ENCODE results near the gene KLHL40. TPM values are rescaled to one million over a fixed set of nuclear protein-coding genes. Genes with fewer than 3 reads are reported as not detected.

KLHL40 gene
- total RNA-seq, 4 donors from 2014 or later: 0.17 TPM; not detected in 3

DNA sequence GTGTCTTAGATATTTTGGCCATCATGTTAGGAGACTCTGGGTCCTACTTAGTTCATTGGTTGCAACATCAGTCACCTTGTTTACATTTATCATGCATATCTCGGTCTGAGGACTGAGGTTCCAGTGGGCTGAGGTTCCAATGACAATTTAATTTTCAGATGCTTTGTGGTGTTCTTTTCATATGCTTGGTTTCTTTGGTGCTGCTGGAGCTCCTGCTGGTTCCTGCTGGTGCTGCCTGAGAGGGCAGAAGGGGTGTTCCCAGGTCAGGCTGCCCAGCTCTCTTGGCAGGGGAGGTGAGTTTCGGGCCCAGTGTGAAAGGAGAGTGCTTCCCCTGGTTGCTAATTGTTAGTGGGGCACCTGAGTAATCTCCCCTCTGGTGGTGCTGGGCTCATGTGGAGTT is 6.9 kb upstream of the KLHL40 start:
- no peaks in the 10 kb centered on the region for H3K9me3 ChIP-seq
- H3K27me3 ChIP-seq: peaks cover 0 to 2% (median 0%) of the 10 kb centered on the region in 4 donors
- intact Hi-C loops (cut with DNase I): no loop called here
- H3K4me1 ChIP-seq: peaks cover 0 to 4% (median 3%) of the 10 kb centered on the region in 4 donors
- no peak for DNase-seq (ENCODE audit: extremely low spot score)
- H3K36me3 ChIP-seq: no peaks in the 10 kb centered on the region
- TF ChIP-seq EP300 (IDR thresholded peaks at IDR 0.05) (no peak), POLR2AphosphoS5 (IDR thresholded peaks at IDR 0.05) (no peak)
- 77% methylated on average over 2 of the region's 2 CpGs for WGBS
- H3K27ac ChIP-seq (replicated peaks in 1 of 4): no peak overlapping the region
- H3K4me3 ChIP-seq: no peak overlapping the region

DNA sequence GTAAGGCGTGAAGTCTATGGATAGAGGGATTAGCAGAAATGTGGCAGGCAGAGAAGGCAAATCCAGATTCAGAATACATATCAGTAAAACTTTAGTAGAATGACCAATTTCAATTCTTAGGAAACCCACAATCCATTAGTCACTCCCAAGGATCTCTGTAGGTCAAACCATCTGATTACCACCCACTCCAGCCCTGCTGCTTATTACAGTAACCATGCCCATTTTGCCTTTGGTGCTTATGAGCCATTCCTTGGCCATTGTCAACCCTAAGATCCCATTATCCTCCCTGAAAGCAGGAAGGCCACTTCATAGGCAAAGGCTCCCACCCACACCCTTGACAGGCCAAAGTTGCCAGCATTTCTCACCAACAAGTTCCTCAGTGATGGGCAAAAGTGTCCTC is 5.1 kb upstream of the KLHL40 start:
- H3K4me1 ChIP-seq: peaks cover 11 to 22% (median 21%) of the 10 kb centered on the region in 4 donors
- H3K27me3 ChIP-seq: peaks cover 0 to 4% (median 0%) of the 10 kb centered on the region in 4 donors
- intact Hi-C loops (cut with DNase I): no loop called here
- no peak overlapping the region for H3K27ac ChIP-seq (replicated peaks in 1 of 4)
- WGBS: 93% methylated on average over 1 of the region's 1 CpG
- H3K4me3 ChIP-seq: no peak overlapping the region
- TF ChIP-seq, protein P1, sequence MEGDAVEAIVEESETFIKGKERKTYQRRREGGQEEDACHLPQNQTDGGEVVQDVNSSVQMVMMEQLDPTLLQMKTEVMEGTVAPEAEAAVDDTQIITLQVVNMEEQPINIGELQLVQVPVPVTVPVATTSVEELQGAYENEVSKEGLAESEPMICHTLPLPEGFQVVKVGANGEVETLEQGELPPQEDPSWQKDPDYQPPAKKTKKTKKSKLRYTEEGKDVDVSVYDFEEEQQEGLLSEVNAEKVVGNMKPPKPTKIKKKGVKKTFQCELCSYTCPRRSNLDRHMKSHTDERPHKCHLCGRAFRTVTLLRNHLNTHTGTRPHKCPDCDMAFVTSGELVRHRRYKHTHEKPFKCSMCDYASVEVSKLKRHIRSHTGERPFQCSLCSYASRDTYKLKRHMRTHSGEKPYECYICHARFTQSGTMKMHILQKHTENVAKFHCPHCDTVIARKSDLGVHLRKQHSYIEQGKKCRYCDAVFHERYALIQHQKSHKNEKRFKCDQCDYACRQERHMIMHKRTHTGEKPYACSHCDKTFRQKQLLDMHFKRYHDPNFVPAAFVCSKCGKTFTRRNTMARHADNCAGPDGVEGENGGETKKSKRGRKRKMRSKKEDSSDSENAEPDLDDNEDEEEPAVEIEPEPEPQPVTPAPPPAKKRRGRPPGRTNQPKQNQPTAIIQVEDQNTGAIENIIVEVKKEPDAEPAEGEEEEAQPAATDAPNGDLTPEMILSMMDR (IDR thresholded peaks at IDR 0.05): no peak
- TF ChIP-seq POLR2AphosphoS5 (IDR thresholded peaks at IDR 0.05) (no peak), POLR2A (IDR thresholded peaks at IDR 0.05; ENCODE audit: low read depth) (no peak), EP300 (IDR thresholded peaks at IDR 0.05) (no peak)
- no peak for DNase-seq (ENCODE audit: extremely low spot score)
- H3K36me3 ChIP-seq: no peaks in the 10 kb centered on the region
- no peaks in the 10 kb centered on the region for H3K9me3 ChIP-seq

DNA sequence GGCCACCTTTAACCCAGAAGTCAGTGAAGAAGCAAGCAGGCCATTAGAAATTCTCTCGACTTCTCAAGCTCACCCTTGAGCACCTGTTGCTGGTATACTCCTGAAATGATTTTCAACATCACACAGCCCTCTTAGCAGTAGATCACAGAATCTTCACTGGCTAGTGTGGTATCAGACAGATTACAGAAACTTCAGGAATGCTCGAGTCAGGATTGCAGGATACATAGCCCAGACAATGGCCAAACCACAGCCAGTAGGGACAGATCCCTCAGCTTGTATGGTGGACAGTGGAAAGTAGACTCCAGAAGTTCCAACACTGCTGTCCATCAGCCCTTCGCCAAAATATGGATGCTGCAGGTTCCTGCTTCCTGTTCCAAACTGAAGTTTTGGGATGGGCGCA is 4.5 kb upstream of the KLHL40 start:
- WGBS: 86% methylated on average over 4 of the region's 4 CpGs
- H3K36me3 ChIP-seq: no peaks in the 10 kb centered on the region
- no peak overlapping the region for H3K4me3 ChIP-seq
- H3K27me3 ChIP-seq: peaks cover 0 to 7% (median 0%) of the 10 kb centered on the region in 4 donors
- intact Hi-C loops (cut with DNase I): no loop called here
- no peak overlapping the region for H3K27ac ChIP-seq (replicated peaks in 1 of 4)
- H3K9me3 ChIP-seq: no peaks in the 10 kb centered on the region
- TF ChIP-seq POLR2AphosphoS5 (IDR thresholded peaks at IDR 0.05) (no peak), EP300 (IDR thresholded peaks at IDR 0.05) (no peak), POLR2A (IDR thresholded peaks at IDR 0.05; ENCODE audit: low read depth) (no peak)
- TF ChIP-seq, protein P1 (IDR thresholded peaks at IDR 0.05): no peak
- H3K4me1 ChIP-seq: peaks cover 16 to 28% (median 27%) of the 10 kb centered on the region in 4 donors
- DNase-seq (ENCODE audit: extremely low spot score): no peak

DNA sequence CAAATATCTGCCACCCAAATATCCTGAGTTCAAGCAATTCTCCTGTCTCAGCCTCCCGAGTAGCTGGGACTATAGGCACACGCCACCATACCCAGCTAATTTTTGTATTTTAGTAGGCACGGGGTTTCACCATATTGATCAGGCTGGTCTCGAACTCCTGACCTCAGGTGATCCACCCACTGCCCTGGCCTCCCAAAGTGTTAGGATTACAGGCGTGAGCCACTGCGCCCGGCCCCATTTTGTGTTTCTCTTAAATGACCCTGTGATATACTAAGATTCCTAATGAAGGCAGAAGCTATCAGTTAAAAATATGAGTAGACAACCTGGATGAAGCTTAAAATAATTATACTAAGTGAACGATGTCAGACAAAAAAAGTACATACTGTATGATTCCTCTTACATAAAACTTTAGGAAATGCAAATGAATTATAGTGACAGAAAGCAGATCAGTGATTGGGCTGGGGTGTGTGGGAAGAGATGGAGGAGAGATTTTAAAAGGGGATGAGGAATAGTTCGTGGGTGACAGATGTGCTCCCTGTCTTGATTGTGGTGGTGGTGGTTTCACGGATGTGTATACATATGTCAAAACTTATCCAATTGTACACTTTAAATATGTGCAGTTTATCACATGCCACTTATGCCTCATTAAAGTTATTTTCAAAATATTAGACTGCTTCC is 3.8 kb upstream of the KLHL40 start:
- TF ChIP-seq POLR2AphosphoS5 (IDR thresholded peaks at IDR 0.05): no peak
- TF ChIP-seq EP300 (IDR thresholded peaks at IDR 0.05): no peak
- TF ChIP-seq, protein P1 (IDR thresholded peaks at IDR 0.05): no peak
- Histone ChIP-seq H3K4me1 (peaks cover 16 to 35% (median 32%) of the 10 kb centered on the region in 4 donors), H3K36me3 (no peaks in the 10 kb centered on the region), H3K9me3 (no peaks in the 10 kb centered on the region), H3K27ac (replicated peaks in 1 of 4) (no peak overlapping the region), H3K4me3 (no peak overlapping the region), H3K27me3 (peaks cover 0 to 14% (median 0%) of the 10 kb centered on the region in 4 donors)
- intact Hi-C loops (cut with DNase I): no loop called here
- DNase-seq (ENCODE audit: extremely low spot score): no peak
- 88% methylated on average over 10 of the region's 10 CpGs for WGBS

DNA sequence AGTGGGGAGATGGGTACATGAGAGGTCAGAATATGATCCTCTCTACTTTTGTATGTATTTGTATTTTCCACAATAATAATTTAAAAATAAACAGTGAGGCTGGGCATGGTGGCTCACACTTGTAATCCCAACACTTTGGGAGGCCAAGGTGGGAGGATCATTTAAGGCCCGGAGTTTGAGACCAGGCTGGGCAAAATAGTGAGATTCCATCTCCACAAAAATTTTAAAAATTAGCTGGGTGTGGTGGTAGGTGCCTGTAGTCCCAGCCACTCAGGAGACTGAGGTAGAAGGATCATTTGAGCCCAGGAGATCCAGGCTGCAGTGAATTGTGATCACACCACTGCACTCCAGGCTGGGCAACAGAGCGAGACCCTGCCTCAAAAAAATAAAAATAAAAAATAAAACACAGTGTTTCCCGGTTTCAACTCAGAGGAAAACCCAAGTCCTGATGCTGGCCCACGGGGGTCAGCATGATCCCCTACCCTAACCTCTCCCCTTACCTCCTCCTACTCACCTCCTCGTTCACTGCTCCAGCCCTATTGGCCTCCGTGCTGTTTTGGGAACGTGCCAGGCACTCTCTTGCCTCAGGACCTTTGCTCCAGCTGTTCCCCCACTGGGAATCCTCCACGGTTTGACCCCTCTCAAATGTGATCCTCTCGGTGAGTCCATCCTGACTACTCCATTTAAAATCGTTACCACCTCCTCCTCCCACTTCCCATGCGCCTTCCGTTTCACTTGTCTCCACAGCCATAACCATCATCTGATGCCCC is 2.9 kb upstream of the KLHL40 start:
- TF ChIP-seq POLR2A (IDR thresholded peaks at IDR 0.05; ENCODE audit: low read depth) (no peak), EP300 (IDR thresholded peaks at IDR 0.05) (no peak), POLR2AphosphoS5 (IDR thresholded peaks at IDR 0.05) (no peak)
- TF ChIP-seq, protein P1 (IDR thresholded peaks at IDR 0.05): no peak
- no peak for DNase-seq (ENCODE audit: extremely low spot score)
- H3K9me3 ChIP-seq: no peaks in the 10 kb centered on the region

More for the DNA sequence above, 2.9 kb upstream of the KLHL40 start:
- Histone ChIP-seq H3K36me3 (no peaks in the 10 kb centered on the region), H3K4me1 (peaks cover 16 to 38% (median 33%) of the 10 kb centered on the region in 4 donors), H3K4me3 (no peak overlapping the region), H3K27ac (replicated peaks in 1 of 4) (no peak overlapping the region), H3K27me3 (peaks cover 0 to 23% (median 0%) of the 10 kb centered on the region in 4 donors)
- 80% methylated on average over 12 of the region's 12 CpGs for WGBS
- intact Hi-C loops (cut with DNase I): no loop called here

Data from esophagus muscularis mucosa (tissue), 4 donors.